GM18502 (cell line): ENCODE measurements around the gene SYNGR1.
A peak's percentile ranks its signal among the peaks of the same experiment; 100 is the strongest.
"Not testable (repeated sequence)": the region's sequence is repeated elsewhere in the genome, so short reads cannot be mapped to it uniquely, and the experiment has no call there.

ENCODE experiments used
- ATAC-seq: cut with Tn5 transposase; IDR thresholded peaks from one replicate; pipeline ENCODE4 v1.9.1; 2021; ENCODE audit warnings: mild to moderate bottlenecking; ENCODE audit not compliant: unreplicated experiment, poor library complexity

SYNGR1 gene

DNA sequence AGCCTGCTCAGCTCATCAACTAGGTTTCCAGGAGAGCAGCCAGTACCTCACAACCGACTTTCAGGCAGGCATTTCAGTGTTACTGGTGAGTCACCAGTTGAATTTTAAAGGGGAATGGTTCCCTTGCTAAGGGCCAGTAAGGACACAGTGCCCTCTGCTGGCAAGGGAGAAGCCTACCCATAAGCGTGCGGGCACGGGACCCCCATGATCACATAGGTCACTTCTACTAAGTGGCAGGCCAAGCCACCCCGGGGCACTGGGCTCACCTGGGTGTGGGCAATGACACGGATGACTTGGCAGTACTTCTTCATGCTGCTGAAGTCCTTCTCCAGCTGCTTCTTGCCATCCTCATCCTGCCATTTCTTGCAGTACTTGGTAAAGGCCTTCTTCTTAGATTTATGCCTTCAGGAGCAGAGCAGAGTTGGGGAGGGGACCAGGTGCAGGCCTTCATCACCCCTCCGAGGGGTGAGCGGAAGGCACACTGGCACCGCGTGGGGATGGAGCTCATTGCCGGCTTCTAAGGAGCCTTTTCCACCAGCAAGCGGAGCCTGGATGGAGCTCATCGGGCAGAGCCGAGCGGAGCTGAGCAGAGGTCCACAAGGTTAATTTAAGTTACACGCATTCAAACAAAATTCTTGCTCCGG is 33.2 kb upstream of the SYNGR1 start:
- no peak for ATAC-seq

DNA sequence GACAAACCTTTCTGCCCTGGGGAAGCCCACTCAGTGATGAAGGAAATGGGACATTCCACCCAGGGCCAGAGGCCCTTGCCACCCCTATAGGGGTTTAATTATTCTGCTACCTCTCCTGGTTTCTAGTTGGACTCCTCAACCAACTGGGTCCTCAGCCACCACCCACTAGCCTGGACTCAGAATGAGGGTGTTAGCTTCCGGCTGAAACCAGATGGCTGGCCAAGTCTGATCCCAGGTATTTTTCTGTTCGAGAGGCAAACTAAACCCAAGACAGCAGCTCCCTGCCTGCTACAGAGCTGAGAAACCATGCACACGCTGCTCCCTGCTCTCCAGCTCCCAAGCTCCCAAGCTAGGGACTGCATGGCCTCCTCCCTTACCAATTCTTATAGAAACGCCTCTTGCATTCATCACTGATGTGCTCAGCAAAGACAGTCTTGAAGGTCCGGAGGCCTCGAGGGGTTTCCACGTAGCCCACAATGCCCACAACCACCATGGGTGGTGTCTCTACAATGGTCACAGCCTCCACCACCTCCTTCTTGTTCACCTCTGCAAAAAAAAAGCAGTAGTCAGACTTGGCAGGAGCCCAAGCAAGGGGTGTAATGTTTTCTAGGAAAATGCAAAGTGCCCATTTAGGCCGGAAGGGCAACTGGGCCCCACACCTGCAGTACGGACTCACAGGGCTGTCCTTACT is 32.6 kb upstream of the SYNGR1 start:
- no peak for ATAC-seq

DNA sequence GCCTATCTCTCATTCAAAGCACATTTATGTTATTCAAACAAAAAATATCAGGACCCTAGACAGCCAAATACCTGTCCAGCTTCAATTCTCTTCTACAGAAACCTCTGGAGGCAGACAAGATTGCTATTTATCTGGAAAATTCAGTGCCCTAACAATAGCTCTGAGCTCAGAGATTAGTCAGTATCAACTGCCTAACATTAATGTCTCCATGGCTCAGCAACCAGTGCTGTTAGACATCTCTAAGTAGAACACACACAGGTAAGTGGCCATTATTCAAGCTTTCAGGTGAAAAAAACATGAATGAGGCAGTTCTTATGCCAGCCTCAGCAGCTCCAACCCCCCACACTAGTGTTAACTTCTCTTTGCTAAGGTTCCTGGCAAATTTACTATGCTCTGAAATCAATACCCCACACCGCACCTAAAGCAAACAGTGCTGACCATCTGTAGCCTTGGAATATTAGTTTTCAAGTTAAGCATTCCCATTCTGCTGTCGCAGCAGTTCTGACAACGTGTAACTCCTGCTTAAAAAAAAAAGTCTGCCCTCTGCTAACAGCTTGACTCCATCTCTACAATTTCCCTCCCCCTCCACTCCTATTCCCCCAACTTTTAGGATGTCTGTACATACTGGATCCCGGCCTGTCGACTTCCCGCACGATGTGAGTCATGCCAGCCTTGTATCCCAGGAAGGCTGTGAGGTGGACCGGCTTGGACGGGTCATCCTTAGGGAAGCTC is 31.9 kb upstream of the SYNGR1 start:
- ATAC-seq = no peak

DNA sequence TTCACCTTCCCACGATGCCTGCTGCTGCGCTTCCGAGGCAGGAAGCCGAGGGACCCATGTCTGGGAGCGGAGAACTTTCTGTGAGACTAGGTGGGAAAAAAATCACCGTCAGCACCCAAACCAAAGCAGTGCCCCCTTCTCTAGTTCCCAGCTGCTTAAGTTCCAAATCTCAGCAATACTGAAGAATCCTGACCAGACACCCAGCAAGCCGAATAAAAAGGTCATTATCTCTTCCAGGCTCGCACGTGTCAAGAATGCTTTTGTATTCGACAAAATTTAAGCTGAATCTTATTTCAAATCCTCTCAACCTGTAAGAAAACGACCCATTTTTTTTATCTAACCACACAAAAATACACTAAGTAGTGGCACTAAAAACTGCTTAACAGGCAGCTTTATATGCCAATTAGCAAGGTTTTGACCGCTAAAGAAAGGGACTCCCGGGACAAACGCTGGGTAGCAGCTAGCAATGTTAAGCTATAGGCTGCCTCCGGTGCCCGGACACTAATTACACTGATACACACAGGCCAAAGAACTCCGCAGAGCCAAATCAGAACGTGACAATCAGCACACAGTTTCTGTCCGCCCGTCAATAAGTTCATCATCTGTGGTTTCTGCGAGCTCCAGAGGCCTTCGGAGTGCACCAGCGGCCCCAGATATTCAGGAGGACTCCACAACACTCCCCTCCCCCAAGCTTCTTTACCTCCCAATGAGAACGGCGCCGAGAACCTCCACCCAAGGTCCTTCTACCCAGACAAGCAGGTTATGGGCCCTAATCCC is 31.1 kb upstream of the SYNGR1 start:
- peak; percentile 6 for ATAC-seq

DNA sequence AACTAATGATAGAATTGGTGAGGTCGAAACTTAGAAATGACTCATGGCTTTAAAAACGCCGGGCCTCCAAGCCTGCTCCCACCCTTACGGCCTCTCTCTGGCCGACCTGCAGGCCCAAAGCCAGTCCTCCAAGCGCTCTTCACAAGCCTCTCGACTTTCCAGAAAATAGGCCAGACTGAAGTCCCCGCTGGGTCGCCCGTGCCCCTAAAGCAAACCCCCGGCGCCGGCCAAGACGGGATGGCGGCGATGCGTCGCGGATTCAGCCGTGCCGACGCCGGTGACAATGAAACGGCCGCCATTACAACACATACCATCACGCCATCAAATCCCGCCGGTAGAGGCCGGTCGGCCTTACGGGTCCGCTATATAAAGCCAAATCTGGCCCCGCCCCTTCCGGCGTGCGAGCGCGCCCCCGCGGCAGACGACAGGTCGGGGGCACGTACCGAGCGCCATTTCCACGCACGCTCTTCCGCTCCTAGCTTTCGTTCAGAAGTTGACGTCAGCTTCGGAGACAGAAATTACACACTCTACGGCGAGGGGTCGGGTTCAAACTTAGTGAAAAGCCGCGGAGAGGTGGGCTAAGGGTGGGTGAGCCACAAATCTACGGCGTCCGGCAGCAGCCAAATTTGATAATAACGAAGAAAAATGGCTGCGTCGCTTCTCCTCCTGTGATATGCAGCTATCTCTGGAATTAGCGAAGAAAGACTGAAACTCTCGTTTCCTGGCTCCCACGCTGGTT is 30.3 kb upstream of the SYNGR1 start, which contains the start of gene RPL3:
TSS of gene RPL3 (minus strand) at position 340 of the 739 bp plus-strand sequence. CDS start at position 314, 26 bp downstream.
- peak; percentile 89 for ATAC-seq

DNA sequence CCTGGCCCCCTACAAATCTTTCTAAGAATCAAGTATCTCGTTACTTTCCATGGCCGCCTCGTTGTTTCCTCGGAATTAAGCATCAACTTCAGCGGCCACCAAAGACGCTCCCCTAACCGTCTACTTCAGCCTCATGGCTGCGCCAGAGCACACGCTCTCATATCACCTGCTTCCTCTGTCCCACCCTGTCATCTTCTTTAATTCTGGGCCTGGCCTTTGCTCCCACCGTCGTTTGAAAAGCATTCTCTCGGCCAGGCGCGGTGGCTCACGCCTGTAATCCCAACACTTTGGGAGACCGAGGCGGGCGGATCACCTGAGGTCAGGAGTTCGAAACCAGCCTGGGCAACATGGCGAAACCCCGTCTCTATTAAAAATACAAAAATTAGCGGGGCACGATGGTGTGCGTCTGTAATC is 29.2 kb upstream of the SYNGR1 start:
- not testable (repeated sequence) for ATAC-seq

DNA sequence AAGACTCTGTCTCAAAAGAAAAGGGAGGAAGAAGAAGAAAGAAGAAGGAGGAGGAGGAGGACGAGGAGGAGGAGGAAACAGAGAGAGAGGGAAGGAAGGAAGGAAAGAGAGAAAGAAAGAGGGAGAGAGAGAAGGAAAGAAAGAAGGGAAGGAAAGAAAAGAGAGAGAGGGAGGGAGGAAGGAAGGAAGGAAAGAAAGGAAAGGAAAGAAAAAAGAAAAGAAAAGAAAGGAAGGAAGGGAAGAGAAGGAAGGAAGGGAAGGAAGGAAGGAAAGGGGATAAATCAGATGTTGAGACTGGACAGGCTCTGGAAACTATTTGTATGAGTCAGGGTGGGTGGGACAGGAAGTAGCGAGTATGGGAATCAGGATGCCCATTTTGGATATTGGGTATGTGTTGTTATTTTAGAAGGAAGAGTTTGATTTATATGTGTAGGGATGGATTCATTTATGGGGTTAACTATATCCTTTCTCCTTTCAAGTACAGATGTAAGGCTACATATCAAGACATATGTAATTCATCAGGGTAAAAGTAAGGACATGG is 24.3 kb upstream of the SYNGR1 start:
- no peak for ATAC-seq

DNA sequence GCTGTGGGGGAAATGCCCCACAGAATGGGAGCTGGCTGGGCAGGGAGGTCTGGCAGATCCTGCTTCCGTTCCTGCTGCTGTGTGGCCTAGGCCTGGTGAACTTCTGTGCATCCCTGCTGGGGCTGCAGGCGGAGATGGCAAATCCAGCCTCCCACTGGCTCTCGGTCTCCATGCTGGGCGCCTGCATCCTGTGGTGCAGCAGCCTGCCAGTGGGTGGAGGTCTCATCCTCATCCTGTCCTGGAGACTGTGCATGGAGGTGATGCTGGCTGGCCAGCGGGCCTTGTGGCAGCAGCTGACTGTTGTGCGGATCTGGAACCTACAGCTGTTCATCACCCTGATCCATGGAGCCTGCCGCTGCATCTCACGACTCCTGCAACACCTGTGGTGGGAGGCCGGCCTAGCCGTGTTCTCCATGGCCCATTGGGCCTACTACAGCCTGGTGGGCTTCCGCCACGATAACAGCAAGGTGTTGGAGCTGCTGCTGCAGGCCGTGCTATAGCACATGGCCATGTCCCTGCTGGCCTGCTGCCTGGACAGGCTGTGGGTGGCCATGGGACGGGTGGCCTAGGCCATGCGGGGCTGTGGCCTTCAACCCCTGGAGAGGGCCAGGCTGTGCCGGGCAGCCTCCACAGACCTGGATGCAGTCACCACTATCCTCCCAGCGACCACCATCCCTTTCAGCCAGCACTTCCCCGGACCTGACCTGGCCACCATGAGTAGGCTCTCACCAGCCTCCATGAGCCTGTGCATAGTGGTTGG is 21.6 kb upstream of the SYNGR1 start:
- no peak for ATAC-seq

DNA sequence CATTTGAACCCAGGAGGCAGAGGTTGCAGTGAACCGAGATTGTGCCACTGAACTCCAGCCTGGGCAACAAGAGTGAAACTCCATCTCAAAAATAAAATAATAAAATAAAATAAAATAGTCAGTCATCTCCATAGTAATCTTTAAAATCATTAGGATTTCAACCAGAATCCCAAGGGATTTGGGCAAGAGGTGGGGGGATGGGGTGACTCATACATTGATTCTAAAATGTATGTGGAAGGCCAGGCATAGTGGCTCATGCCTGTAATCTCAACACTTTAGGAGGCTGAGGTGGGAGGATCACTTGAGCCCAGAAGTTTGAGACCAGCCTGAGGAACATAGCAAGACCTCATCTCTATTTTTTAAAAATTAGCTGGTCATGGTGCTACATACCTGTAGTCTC is 19.2 kb upstream of the SYNGR1 start:
- ATAC-seq = not testable (repeated sequence)

DNA sequence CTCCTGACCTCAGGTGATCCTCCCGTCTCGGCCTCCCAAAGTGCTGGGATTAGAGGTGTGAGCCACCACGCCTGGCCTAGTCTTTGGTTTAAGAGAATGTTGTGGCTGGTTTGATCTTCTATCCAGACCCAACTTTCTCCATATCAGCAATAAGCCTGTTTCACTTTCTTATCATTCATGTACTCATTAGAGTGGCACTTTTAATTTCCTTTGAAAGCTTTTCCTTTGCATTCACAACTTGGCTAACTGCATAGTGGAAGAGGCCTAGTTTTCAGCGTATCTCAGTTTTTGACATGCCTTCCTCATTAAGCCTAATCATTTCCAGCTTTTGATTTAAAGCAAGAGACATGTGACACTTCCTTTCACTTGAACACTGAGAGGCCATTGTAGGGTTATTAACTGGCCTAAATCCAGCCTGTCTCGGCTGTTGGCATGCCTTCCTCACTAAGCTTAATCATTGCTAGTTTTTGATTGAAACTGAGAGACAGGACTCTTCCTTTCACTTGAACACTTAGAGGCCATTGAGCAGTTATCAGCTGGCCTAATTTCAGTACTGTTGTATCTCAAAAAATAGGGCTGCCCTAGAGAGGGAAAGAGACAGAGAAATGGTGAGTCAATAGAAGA is 17.2 kb upstream of the SYNGR1 start:
- no peak for ATAC-seq

DNA sequence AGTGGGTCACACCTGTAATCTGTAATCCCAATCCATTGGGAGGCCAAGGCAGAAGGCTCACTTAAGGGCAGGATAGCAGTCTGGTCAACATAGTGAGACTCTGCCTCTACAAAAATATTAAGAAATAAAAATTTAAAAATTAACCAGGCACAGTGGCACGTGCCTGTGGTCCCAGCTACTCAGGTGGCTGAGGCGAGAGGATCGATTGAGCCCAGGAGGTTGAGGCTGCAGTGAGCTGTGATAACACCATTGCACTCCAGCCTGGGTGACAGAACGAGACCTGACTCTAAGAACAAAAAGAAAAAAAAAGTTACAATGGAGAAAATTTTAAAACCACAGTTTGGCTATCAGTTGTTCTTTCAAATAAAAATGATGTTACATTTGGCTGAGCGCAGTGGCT is 13.4 kb upstream of the SYNGR1 start:
- no peak for ATAC-seq

DNA sequence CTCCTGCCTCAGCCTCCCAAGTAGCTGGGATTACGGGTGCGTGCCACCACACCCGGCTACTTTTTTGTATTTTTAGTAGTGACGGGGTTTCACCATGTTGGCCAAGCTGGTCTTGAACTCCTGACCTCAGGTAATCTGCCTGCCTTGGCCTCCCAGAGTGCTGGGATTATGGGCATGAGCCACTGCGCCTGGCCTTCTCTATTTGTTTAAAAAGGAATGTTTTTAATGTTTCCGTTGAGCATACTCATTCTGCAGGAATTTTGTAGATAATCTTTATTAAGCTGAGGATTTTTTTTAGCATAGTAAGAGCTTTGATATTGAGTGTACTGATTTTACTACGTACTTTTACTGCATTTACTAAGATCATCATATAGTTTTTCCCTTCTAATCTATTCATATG is 10.0 kb upstream of the SYNGR1 start:
- ATAC-seq = not testable (repeated sequence)

DNA sequence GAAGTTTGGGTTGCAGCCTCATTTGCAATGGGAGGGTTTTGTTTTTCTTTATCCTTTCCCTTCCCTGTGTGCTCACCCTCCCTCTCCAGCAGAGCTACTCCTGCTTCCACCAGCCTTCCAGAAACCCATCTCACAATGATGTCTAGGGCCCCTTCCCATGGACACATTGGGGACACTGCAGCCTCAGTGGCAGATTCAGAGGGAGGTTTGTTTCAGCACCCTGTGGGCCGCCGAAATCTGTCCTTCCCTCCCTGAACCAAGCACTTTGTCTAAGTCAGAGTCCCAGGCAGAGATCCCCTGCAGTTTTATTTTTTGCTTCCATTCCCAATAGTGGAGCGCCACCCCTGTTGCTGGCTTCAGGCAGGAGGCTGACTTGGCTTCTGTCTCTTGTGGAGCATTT is 8.6 kb upstream of the SYNGR1 start:
- no peak for ATAC-seq

DNA sequence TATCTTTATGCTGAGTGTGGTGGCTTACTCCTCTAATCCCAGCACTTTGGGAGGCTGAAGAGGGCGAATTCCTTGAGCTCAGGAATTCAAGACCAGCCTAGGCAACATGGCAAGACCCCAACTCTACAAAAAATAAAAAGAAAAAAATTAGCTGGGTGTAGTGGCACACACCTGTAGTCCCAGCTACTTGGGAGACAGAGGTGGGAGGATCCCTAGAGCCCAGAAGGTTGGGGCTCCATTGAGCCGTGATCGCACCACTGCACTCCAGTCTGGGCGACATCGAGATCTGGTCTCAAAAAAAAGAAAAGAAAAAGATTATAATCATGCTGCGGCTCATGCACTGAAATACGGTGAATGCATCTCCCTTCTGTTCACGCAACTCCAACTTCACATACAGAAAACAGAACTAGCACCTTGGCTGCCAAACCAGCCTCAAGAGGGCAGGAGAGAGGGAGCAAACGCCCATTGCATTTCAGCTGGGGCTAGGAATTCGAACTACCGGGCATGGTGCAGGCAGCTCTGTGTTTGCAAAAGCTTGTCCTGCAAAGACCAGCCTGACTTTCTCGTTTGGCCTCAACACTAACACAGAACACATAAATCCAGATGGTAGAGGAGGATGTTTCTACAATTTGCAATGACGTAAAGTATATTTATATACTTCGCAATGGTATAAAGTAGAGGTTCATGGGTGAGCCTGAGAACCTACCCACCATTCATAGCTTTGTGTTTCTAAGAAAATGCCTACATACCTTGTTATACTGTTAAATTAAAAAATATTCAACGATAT is 6.3 kb upstream of the SYNGR1 start:
- ATAC-seq = no peak

DNA sequence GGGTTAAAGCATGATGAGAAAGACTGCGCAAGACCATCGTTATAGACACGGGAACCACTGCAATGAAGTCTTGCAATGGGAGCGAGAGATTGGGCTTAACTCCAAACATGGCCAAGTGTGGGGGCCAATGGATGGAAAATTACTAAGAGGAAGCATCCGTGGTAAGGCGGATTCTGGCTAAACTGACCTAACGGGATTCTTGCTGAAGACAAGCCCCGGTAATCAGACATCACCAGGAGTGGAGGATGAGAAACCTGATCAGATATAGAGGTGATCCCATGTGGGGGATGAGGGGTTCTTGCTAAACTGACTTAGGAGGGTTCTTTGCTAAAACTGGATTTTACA is 5.8 kb upstream of the SYNGR1 start:
- no peak for ATAC-seq

DNA sequence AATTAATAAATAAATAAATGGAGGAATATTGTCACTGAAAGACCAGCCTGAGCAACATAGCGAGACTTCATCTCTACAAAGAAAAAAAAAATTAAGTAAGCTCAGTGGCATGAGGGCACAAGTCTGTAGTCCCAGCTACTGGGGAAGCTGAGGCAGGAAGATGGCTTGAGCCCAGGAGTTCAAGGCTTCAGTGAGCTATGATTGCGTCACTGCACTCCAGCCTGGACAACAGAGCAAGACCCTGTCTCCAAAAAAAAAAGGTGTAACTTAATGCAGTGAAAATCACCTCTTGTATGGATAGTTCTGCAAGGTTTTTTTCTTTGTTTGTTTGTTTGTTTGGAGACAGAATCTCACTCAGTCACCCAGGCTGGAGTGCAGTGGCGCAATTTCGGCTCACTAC is 4.6 kb upstream of the SYNGR1 start:
- no peak for ATAC-seq

DNA sequence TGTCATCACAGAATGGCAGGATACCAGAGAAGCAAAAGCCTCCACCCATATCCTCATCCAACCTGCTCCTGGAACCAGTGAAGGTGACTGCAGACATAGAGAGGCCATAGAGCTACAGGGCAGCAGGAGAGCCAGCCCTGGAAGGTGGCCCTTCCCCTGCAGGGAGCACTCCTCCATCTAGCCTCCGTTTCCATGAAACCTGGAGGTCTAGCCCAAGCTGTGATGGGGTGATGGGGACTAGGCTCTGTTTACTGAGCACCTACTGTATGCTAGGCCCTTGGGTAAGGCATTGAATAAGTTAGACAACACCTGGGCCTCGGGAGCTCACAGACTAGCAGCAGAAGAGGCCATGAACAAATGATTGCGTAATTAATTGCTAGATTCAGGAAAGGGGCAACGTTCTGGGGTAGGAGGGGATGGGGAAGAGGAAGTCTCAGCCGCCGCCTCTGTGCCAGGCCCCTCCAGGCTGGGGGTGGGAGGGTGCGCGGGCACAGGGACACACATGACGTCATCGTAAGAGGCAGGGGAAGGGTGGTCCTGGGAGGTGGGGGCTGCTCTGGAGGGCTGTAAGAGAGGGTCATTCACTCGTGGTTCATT is 784 bp upstream of the SYNGR1 start:
- no peak for ATAC-seq
